Heart right ventricle (tissue), 16 donors: ENCODE data around the gene KYNU. TPM values are rescaled to one million over a fixed set of nuclear protein-coding genes. Genes with fewer than 3 reads are reported as not detected.

Experiments used
- ATAC-seq, 8 donors: fragments of 200-7000 bp; cut with Tn5 transposase; one replicate each; pipeline ENCODE4 v1.9.1; 2020; ENCODE audit warnings: mild to moderate bottlenecking in 8 of 8, moderate library complexity in 8 of 8, moderate number of reproducible peaks in 1 of 8
- DNase-seq, 2 donors: peaks; one replicate each; pipeline ENCODE4 v3.0.0-alpha.2; 2020
- H3K27ac ChIP-seq, 10 donors: fragments of 200-600 bp; sonication (generic) in 2 of 10; one replicate each; pipeline versions ENCODE4 v1.5.0 to v1.8.0; 2020 to 2022; ENCODE audit warnings: mild to moderate bottlenecking in 3 of 10
- H3K27me3 ChIP-seq, 7 donors: fragments of 200-600 bp; one replicate each; pipeline ENCODE4 v1.8.0; 2021 to 2022; ENCODE audit warnings: mild to moderate bottlenecking in 2 of 7
- H3K36me3 ChIP-seq, 9 donors: fragments of 200-600 bp; sonication (generic) in 1 of 9; one replicate each; pipeline versions ENCODE4 v1.5.0 to v1.8.0; 2020 to 2022; ENCODE audit warnings: mild to moderate bottlenecking in 2 of 9
- H3K4me1 ChIP-seq, 9 donors: fragments of 200-600 bp; sonication (generic) in 1 of 9; one replicate each; pipeline versions ENCODE4 v1.5.0 to v1.8.0; 2020 to 2022; ENCODE audit warnings: mild to moderate bottlenecking in 4 of 9
- H3K4me3 ChIP-seq, 10 donors: fragments of 200-600 bp; sonication (generic) in 2 of 10; one replicate each; pipeline versions ENCODE4 v1.5.0 to v1.8.0; 2020 to 2022; ENCODE audit warnings: mild to moderate bottlenecking in 7 of 10, moderate library complexity in 2 of 10
- H3K9me3 ChIP-seq, 11 donors: fragments of 200-600 bp in 10 of 11; sonication (generic) in 2 of 11; one replicate each; pipeline versions ENCODE4 v1.5.0 to v1.8.0; 2013 to 2022; ENCODE audit warnings: mild to moderate bottlenecking in 2 of 11, control low read depth in 1 of 11, moderate library complexity in 1 of 11
- CTCF ChIP-seq, 9 donors: fragments of 200-600 bp; sonication (generic) in 2 of 9; IDR thresholded peaks; one replicate each; pipeline versions ENCODE4 v1.5.0 to v1.8.0; 2021 to 2022; ENCODE audit warnings: antibody characterized with exemption in 9 of 9, mild to moderate bottlenecking in 5 of 9, moderate library complexity in 1 of 9
- WGBS, 2 donors: extraction: QIAGEN DNeasy Blood & Tissue Kit; methylation state at CpG; one replicate each; pipeline ENCODE4 v1.1.7; 2013; ENCODE audit warnings: inconsistent platforms in 1 of 2; 5-methylcytosine and 5-hydroxymethylcytosine counted together
- intact Hi-C, 10 donors: fragments of 100-400 bp; cut with DNase I; formaldehyde crosslinking; loops; one replicate each; pipeline versions ENCODE4 v1.11.1 to v1.14.2; 2022
- polyA plus RNA-seq, 2 donors: library from polyadenylated mRNA; stranded (reverse); fragments of 200-250 nt; gene quantifications; one replicate each; pipeline ENCODE4 v1.2.3, GENCODE V29; 2013
- total RNA-seq, 10 donors: library from RNA; stranded (reverse); fragmentation: NEBNext Ultra II Directional in 3 of 10; extraction: Animal tissue kit (Norgen Biotek cat#: 25700) in 3 of 10; gene quantifications; one replicate each; pipeline versions ENCODE4 v1.2.1 to v1.2.4, GENCODE V29; 2021 to 2023
- donor health status: Arrhythmogenic right ventricular cardiomyopathy.
- donor health status: ischemic (EF 13 %, LVEDD 7.1; RV severe dilation, severe dysfunction).
- donor health status: healthy with polysubstance abuse.
- donor health status: DM: no; HTN: yes; CAD: no.
- donor health status: DM: no; HTN: no; CAD: no.
- donor health status: ischemic (EF 25% LVEDD 6.9; RV normal size, moderate dysfunction).
- donor health status: ischemic (EF 25% LVEDD 5.7; RV mildly dilated, moderate dysfunction).
- donor health status: healthy.
- donor health status: DM: yes; HTN: yes; CAD: no.
- donor health status: Ischemic cardiomyopathy.
- donor health status: ischemic (EF 35%, LVEDD 5.7; RV mildly dilated, moderate dysfunction).
- donor health status: nonischemic (EF 11% LVEDD 7.7; RV severe dilation, severe dysfunction).
- donor health status: DM: yes; HTN: yes; CAD: no.
- donor health status: PGD.
- donor health status: ischemic (EF 29% LVEDD 5.4; RV normal size, mild dysfunction).
- donor health status: nonischemic (EF 23%, LVEDD 6.1; RV moderate dilation, normal function).

Gene KYNU
- total and polyA plus RNA-seq, 12 donors: 0.07 to 9.5 (median 0.78) TPM

DNA sequence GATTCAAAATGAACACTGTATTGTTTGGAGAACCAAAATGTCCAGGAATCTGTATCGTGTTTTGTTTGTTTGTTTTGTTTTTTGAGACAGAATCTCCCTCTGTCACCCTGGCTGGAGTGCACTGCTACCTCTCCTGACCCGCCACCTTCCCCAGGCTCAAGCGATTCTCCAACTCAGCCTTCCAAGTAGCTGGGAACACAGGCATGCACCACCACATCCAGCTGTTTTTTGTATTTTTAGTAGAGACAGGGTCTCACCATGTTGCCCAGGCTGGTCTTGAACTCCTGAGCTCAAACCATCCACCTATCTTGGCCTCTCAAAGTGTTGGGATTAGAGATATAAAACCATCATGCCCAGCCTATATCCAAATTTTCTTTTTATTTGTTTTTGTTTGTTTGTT, 74.6 kb downstream of the KYNU start:
- intact Hi-C loops: no loop called here
- DNase-seq (no peak), ATAC-seq (no peak)
- H3K4me1 ChIP-seq: no peaks in the 10 kb centered on the region
- H3K27ac ChIP-seq: no peak overlapping the region
- no peak for TF ChIP-seq CTCF (IDR thresholded peaks at IDR 0.05)
- WGBS, 2 donors: 85 to 86% methylated on average over 3 of the region's 3 CpGs
- no peaks in the 10 kb centered on the region for H3K36me3 ChIP-seq
- peaks cover 0 to 7% (median 0%) of the 10 kb centered on the region in 11 donors for H3K9me3 ChIP-seq
- no peak overlapping the region for H3K4me3 ChIP-seq
- no peaks in the 10 kb centered on the region for H3K27me3 ChIP-seq

- Histone ChIP-seq H3K27ac (no peak overlapping the region), H3K9me3 (peaks cover 0 to 7% (median 0%) of the 10 kb centered on the region in 11 donors), H3K4me1 (no peaks in the 10 kb centered on the region), H3K27me3 (no peaks in the 10 kb centered on the region), H3K4me3 (no peak overlapping the region), H3K36me3 (no peaks in the 10 kb centered on the region)
- WGBS, 2 donors: 69 to 70% methylated on average over 6 of the region's 6 CpGs
- no peak for TF ChIP-seq CTCF (IDR thresholded peaks at IDR 0.05)
- DNase-seq (no peak), ATAC-seq (no peak)
- intact Hi-C loops: no loop called here
These were observed 75.5 kb downstream of the KYNU start for GRCh38 chr2:142952793-142953494.

DNA sequence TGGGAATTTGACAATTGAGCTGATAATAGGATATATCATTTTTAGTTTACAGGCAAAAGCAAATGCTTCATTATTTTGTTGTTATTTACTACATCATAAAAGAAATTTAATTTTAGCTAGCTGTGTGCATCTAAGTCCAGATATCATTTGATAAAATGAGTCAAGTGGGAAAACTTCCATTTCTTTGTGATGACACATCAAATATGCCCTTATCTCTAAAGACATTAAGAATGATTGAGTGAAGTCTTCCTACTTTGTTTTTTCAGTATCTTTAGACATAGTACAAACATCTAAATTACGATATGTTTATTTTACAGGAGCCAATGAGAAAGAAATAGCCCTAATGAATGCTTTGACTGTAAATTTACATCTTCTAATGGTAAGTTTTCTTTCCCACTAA, 77.0 kb downstream of the KYNU start:
- Histone ChIP-seq H3K27ac (no peak overlapping the region), H3K4me3 (no peak overlapping the region), H3K4me1 (no peaks in the 10 kb centered on the region), H3K9me3 (peaks cover 0 to 7% (median 0%) of the 10 kb centered on the region in 11 donors), H3K27me3 (no peaks in the 10 kb centered on the region), H3K36me3 (no peaks in the 10 kb centered on the region)
- 58 to 65% methylated on average over 1 of the region's 1 CpG for WGBS, 2 donors
- ATAC-seq (no peak), DNase-seq (no peak)
- intact Hi-C loops: no loop called here
- no peak for TF ChIP-seq CTCF (IDR thresholded peaks at IDR 0.05)

GRCh38 chr2:142957144-142957543, 79.7 kb downstream of the KYNU start:
- Histone ChIP-seq H3K4me1 (no peaks in the 10 kb centered on the region), H3K9me3 (peaks cover 0 to 2% (median 0%) of the 10 kb centered on the region in 11 donors), H3K36me3 (peaks cover 0 to 10% (median 0%) of the 10 kb centered on the region in 9 donors), H3K27ac (no peak overlapping the region), H3K4me3 (no peak overlapping the region), H3K27me3 (no peaks in the 10 kb centered on the region)
- TF ChIP-seq CTCF (IDR thresholded peaks at IDR 0.05): no peak
- no peak for DNase-seq
- intact Hi-C loops: no loop called here
- 63 to 68% methylated on average over 1 of the region's 1 CpG for WGBS, 2 donors
- no peak for ATAC-seq
